Heart left ventricle (tissue), 16 donors: ENCODE measurements around the gene SDR42E1. TPM values are rescaled to one million over a fixed set of nuclear protein-coding genes. Genes with fewer than 3 reads are reported as not detected.
A peak's percentile ranks its signal among the peaks of the same experiment; 100 is the strongest.

Experiments
- ATAC-seq, 4 donors: fragments of 200-7000 bp; cut with Tn5 transposase; one replicate each; pipeline ENCODE4 v1.9.1; 2020 to 2022; ENCODE audit warnings: moderate library complexity in 4 of 4, mild to moderate bottlenecking in 3 of 4, moderate number of reproducible peaks in 1 of 4
- DNase-seq, 5 donors: peaks; one replicate each; pipeline ENCODE4 v3.0.0-alpha.2; 2020
- H3K27ac ChIP-seq, 12 donors: fragments of 200-600 bp; sonication (generic) in 4 of 12; one replicate each; pipeline versions ENCODE4 v1.5.0 to v1.8.0; 2016 to 2022; ENCODE audit warnings: mild to moderate bottlenecking in 2 of 12
- H3K27me3 ChIP-seq, 9 donors: fragments of 200-600 bp; sonication (generic) in 2 of 9; one replicate each; pipeline versions ENCODE4 v1.5.1 to v1.8.0; 2016 to 2022; ENCODE audit warnings: mild to moderate bottlenecking in 3 of 9
- H3K36me3 ChIP-seq, 9 donors: fragments of 200-600 bp; sonication (generic) in 2 of 9; one replicate each; pipeline versions ENCODE4 v1.5.0 to v1.8.0; 2018 to 2022; ENCODE audit warnings: mild to moderate bottlenecking in 2 of 9
- H3K4me1 ChIP-seq, 12 donors: fragments of 200-600 bp; sonication (generic) in 4 of 12; one replicate each; pipeline versions ENCODE4 v1.5.0 to v1.8.0; 2016 to 2022; ENCODE audit warnings: mild to moderate bottlenecking in 3 of 12
- H3K4me3 ChIP-seq, 12 donors: fragments of 200-600 bp; sonication (generic) in 4 of 12; one replicate each; pipeline versions ENCODE4 v1.5.0 to v1.8.0; 2017 to 2022; ENCODE audit warnings: mild to moderate bottlenecking in 9 of 12, moderate library complexity in 4 of 12
- H3K9me3 ChIP-seq, 12 donors: fragments of 200-600 bp; sonication (generic) in 4 of 12; one replicate each; pipeline versions ENCODE4 v1.5.0 to v1.8.0; 2016 to 2022; ENCODE audit warnings: mild to moderate bottlenecking in 1 of 12
- POLR2A ChIP-seq, 2 donors: fragments of 450-650 bp; IDR thresholded peaks; one replicate each; pipeline ENCODE4 v1.6.1; 2017; ENCODE audit warnings: antibody characterized with exemption in 2 of 2, mild to moderate bottlenecking in 2 of 2, moderate library complexity in 2 of 2
- WGBS, 4 donors: extraction: QIAGEN DNeasy Blood & Tissue Kit in 2 of 4; methylation state at CpG; one replicate each; pipeline versions ENCODE4 v1.1.5 to v1.1.7; 2013 to 2018; 5-methylcytosine and 5-hydroxymethylcytosine counted together
- intact Hi-C, 10 donors: fragments of 100-400 bp; cut with DNase I; formaldehyde crosslinking; loops; one replicate each; pipeline versions ENCODE4 v1.11.1 to v1.14.2; 2022
- polyA plus RNA-seq, 2 donors: library from polyadenylated mRNA; stranded (reverse); fragments of 200-250 nt; gene quantifications; one replicate each; pipeline ENCODE4 v1.2.3, GENCODE V29; 2013
- total RNA-seq, 9 donors: library from RNA; depleted of rRNA in 2 of 9; stranded (reverse); fragments of >200 nt in 2 of 9; fragmentation: NEBNext Ultra II Directional in 3 of 9; extraction: Animal tissue kit (Norgen Biotek cat#: 25700) in 3 of 9; gene quantifications; one replicate each; pipeline versions ENCODE4 v1.1.0 to v1.2.4, GENCODE V29; 2016 to 2023
- TF ChIP-seq, protein P1 (sequence below), 12 donors: fragments of 200-600 bp; sonication (generic) in 4 of 12; IDR thresholded peaks; one replicate each; pipeline versions ENCODE4 v1.5.0 to v1.8.0; 2018 to 2022; ENCODE audit warnings: antibody characterized with exemption in 12 of 12, mild to moderate bottlenecking in 5 of 12
- donor health status: ischemic (EF 13 %, LVEDD 7.1; RV severe dilation, severe dysfunction).
- donor health status: healthy with polysubstance abuse.
- donor health status: DM: no; HTN: yes; CAD: no.
- donor health status: DM: no; HTN: no; CAD: no.
- donor health status: ischemic (EF 25% LVEDD 6.9; RV normal size, moderate dysfunction).
- donor health status: ischemic (EF 25% LVEDD 5.7; RV mildly dilated, moderate dysfunction).
- donor health status: healthy.
- donor health status: DM: yes; HTN: yes; CAD: no.
- donor health status: ischemic (EF 35%, LVEDD 5.7; RV mildly dilated, moderate dysfunction).
- donor health status: nonischemic (EF 11% LVEDD 7.7; RV severe dilation, severe dysfunction).
- donor health status: DM: yes; HTN: yes; CAD: no.
- donor health status: PGD.
- donor health status: ischemic (EF 29% LVEDD 5.4; RV normal size, mild dysfunction).
- donor health status: nonischemic (EF 23%, LVEDD 6.1; RV moderate dilation, normal function).

Gene SDR42E1
- total and polyA plus RNA-seq, 11 donors: 0.06 to 2.2 (median 0.75) TPM; not detected in 1

DNA sequence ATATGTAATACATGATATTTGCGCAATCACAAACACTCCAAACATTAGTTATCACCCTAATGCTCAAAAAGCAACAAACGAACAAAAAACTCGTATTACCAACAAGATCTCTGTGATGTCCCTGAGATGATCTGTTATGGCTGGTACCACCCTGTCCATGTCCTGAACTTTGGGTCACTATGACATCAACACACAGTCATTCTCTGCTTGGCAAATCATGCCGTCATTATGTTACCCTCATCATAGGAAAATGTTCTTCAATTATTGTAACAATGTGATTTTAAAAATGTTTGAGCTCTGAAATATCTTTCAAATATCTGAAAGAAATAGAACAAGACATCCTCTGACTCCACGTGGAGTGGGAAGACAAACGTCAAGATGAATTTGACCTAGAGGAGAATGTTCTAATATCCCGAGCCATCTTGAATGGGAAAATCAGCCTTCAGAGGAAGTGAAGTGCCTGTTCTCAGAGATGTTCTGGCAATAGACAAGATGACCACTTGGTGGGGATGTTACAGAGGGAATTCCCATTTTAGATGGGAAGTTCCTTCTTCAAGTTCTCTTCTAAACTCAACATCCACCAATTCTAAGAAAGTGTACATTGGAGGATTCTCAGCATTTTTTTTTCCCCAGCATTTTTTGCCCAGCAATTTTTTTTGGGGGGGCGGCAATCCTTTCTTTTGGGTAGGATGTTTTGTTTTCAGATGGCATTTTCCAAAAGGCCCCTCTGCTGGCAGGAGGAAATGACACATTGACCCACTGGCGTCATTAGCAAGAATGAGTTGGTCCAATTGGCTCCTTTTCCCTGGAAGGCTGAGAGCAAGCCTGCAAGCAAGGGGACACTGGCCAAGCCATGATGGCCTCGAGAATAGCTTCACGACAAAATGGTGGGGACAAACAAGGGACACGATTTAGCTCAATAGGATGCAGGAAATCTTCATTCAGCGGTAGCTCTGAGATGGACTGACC is 20.1 kb upstream of the SDR42E1 start:
- TF ChIP-seq POLR2A (IDR thresholded peaks at IDR 0.05): no peak
- TF ChIP-seq, protein P1, sequence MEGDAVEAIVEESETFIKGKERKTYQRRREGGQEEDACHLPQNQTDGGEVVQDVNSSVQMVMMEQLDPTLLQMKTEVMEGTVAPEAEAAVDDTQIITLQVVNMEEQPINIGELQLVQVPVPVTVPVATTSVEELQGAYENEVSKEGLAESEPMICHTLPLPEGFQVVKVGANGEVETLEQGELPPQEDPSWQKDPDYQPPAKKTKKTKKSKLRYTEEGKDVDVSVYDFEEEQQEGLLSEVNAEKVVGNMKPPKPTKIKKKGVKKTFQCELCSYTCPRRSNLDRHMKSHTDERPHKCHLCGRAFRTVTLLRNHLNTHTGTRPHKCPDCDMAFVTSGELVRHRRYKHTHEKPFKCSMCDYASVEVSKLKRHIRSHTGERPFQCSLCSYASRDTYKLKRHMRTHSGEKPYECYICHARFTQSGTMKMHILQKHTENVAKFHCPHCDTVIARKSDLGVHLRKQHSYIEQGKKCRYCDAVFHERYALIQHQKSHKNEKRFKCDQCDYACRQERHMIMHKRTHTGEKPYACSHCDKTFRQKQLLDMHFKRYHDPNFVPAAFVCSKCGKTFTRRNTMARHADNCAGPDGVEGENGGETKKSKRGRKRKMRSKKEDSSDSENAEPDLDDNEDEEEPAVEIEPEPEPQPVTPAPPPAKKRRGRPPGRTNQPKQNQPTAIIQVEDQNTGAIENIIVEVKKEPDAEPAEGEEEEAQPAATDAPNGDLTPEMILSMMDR (IDR thresholded peaks at IDR 0.05): peak in 9 of 12 donors; percentile 11 to 49 (median 36)
- no peak overlapping the region for H3K4me3 ChIP-seq
- intact Hi-C loops: loop anchor here in 6 of 10 donors (5.0 kb wide), 1 partner anchor 201 kb away; no protein-coding TSS in a partner anchor
- no peak for ATAC-seq
- H3K27me3 ChIP-seq: peaks cover 0 to 5% (median 0%) of the 10 kb centered on the region in 9 donors
- DNase-seq: no peak
- 63 to 68% (median 68%) methylated on average over 13 of the region's 13 CpGs for WGBS, 4 donors
- no peaks in the 10 kb centered on the region for H3K36me3 ChIP-seq
- H3K27ac ChIP-seq: no peak overlapping the region
- H3K4me1 ChIP-seq: no peaks in the 10 kb centered on the region
- H3K9me3 ChIP-seq: no peaks in the 10 kb centered on the region

DNA sequence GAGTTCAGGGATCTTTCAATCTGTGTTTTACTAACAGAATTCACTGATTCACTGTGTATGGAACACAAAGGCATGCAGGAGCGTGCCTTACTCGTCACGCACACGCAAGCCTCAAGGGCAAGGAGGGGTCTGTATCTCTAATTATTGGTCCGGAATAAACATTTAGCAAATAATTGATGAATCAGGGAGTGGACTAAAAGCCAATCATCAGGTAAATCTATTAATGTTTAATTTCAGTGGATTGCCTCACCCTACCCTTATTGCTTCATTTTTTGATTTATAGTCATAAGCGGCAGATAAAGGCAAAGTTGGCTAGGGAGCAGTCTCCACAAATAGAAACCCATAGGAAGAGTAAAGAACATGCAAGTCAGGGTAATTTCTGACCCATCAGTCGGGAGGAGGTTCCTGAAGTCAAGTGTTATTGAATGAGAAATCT is 16.4 kb upstream of the SDR42E1 start:
- Histone ChIP-seq H3K27me3 (peaks cover 0 to 5% (median 0%) of the 10 kb centered on the region in 9 donors), H3K4me3 (no peak overlapping the region), H3K4me1 (no peaks in the 10 kb centered on the region), H3K27ac (no peak overlapping the region), H3K36me3 (no peaks in the 10 kb centered on the region), H3K9me3 (no peaks in the 10 kb centered on the region)
- 89 to 91% (median 90%) methylated on average over 7 of the region's 7 CpGs for whole genome bisulfite sequencing, 4 donors
- DNase-seq (no peak), ATAC-seq (no peak)
- no peak for TF ChIP-seq POLR2A (IDR thresholded peaks at IDR 0.05)
- TF ChIP-seq, protein P1 (IDR thresholded peaks at IDR 0.05): no peak
- intact Hi-C loops: no loop called here

DNA sequence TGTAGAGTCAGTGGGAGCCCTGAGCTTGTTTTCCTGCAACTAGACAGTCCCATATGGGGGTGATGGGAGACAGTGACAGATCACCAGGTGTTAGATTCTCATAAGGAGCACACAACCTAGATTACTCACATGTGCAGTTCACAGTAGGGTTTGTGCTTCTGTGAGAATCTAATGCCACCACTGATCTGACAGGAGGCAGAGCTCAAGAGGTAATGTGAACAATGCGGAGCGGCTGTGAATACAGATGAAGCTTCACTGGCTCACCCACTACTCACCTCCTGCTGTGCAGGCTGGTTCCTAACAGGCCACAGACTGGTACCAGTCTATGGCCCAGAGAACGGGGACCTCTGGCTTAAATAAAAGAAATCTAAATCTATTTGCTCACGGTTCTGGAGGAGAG is 13.6 kb upstream of the SDR42E1 start:
- DNase-seq: no peak
- H3K36me3 ChIP-seq: no peaks in the 10 kb centered on the region
- peaks cover 0 to 9% (median 0%) of the 10 kb centered on the region in 9 donors for H3K27me3 ChIP-seq
- H3K4me1 ChIP-seq: no peaks in the 10 kb centered on the region
- 86 to 92% (median 87%) methylated on average over 4 of the region's 4 CpGs for whole genome bisulfite sequencing, 4 donors
- no peak overlapping the region for H3K4me3 ChIP-seq
- H3K9me3 ChIP-seq: no peaks in the 10 kb centered on the region
- ATAC-seq: no peak
- intact Hi-C loops: no loop called here
- no peak overlapping the region for H3K27ac ChIP-seq
- TF ChIP-seq, protein P1 (IDR thresholded peaks at IDR 0.05): no peak
- no peak for TF ChIP-seq POLR2A (IDR thresholded peaks at IDR 0.05)

DNA sequence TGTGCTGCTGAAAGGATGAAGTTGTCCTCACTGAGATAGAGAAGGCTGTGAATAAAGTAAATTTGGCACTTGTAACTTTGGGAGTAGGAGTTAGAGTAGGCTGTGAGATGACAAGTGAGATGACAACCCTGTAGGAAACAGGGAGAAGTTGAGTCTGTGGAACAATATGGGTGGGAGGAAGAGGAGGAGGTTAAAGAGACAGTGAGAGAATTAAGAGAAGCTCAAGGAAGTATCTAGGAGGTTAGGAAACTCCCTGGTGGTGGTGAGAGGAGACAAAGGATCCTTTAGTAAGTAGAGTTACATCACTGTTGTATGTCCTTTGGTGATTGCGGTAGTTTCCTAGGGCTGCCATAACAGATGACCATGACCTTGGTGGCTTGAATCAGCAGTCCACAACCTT is 13.0 kb upstream of the SDR42E1 start:
- TF ChIP-seq, protein P1 (IDR thresholded peaks at IDR 0.05): no peak
- TF ChIP-seq POLR2A (IDR thresholded peaks at IDR 0.05): no peak
- 80 to 93% (median 92%) methylated on average over 1 of the region's 1 CpG for WGBS, 4 donors

More for the DNA sequence above, 13.0 kb upstream of the SDR42E1 start:
- Histone ChIP-seq H3K4me3 (no peak overlapping the region), H3K9me3 (no peaks in the 10 kb centered on the region), H3K27ac (no peak overlapping the region), H3K36me3 (no peaks in the 10 kb centered on the region), H3K27me3 (peaks cover 0 to 9% (median 0%) of the 10 kb centered on the region in 9 donors), H3K4me1 (no peaks in the 10 kb centered on the region)
- ATAC-seq (no peak), DNase-seq (no peak)
- intact Hi-C loops: no loop called here
